ENCODE data around the gene ZSCAN10.
"Not testable (repeated sequence)": the region's sequence is repeated elsewhere in the genome, so short reads cannot be mapped to it uniquely, and the experiment has no call there.

The ZSCAN10 gene

DNA sequence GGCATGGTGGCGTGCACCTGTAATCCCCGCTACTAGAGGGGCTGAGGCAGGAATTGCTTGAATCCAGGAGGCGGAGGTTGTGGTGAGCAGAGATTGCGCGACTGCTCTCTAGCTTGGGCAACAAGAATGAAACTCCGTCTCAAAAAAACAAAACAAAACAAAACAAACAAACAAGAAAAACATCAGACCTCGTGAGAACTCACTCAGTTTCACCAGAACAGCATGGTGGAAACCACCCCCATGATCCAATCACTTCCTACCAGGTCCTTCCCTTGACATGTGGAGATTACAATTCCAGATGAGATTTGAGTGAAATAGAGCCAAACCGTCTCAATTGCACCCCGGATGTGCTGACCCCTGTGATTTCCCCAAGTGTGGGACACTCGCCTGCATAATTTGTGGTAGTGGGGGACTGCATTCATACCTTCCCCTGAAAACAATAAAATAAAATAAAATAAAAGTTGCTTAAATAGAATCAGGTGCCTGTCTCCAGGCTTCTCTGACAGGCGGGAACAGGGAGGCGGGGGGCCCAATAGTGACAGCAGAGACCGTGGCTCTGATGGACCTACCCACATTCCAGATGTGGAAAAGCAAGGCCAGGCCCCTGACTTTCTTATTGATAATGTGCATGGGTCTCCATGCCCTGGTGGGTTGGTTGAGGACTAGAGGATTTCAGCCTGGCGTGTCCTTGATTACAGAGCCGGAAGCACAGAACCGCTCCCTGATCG, 13.1 kb downstream of the ZSCAN10 start:
- DNase-seq (ENCODE audit: low spot score) = no peak

DNA sequence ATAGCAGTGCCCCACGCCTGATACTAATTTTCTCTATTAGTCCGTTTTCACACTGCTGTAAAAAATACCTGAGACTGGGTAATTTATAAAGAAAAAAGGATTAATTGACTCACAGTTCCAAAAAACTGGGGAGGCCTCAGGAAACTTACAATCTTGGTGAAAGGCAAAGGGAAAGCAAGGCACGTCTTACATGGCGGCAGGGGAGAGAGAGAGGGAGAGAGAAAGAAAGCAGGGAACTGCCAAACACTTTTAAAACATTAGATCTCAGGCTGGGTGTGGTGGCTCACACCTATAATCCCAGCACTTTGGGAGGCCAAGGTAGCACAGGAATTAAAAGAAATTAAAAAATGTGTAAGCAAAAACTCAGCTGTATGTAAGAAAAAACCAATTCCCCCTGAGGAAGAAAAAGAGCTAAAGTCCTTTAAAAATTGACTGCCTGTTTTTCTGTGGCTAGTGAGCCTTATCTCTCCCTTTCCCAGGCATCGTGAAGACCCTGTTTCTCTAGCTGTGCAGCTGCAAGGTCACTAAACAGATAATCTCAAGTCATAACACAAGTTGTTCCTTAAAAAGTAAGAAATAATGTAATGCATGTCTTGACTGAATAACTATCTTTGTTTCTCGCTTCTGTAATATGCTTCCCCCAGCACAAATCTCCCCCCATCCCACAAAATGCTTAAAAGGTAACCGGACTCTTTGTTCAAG, 14.0 kb downstream of the ZSCAN10 start:
- no peak for DNase-seq (ENCODE audit: low spot score)

DNA sequence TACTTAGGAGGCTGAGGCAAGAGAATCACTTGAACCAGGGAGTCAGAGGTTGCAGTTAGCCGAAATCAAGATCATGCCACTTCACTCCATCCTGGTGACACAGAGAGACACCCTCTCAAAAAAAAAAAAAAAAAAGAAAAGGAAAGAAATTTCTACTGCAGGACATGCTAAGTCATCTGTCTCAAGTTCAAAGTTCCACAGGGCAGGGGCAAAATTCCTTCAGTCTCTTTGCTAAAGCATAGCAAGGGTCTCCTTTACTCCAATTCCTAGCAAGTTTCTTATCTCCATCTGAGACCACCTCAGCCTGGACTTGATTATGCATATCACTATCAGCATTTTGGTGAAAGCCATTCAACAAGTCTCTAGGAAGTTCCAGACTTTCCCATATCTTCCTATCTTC, 14.6 kb downstream of the ZSCAN10 start:
- no peak for DNase-seq (ENCODE audit: low spot score)

DNA sequence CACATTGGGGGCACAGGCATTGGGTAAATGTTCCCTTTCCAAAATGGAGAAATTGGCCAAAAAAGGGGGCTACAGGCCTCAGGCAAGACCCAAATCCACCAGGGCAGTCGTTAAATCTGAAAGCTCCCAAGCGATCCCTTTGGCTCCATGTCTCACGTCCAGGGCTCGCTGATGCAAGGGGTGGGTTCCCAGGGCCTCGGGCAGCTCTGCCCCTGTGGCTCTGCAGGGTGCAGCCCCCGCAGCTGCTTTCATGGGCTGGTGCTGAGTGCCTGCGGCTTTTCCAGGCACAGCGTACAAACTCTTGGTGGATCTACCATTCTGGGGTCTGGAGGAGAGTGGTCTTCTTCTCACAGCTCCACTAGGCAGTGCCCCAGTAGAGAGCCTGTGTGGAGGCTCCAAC, 15.7 kb downstream of the ZSCAN10 start:
- DNase-seq (ENCODE audit: low spot score) = not testable (repeated sequence)

DNA sequence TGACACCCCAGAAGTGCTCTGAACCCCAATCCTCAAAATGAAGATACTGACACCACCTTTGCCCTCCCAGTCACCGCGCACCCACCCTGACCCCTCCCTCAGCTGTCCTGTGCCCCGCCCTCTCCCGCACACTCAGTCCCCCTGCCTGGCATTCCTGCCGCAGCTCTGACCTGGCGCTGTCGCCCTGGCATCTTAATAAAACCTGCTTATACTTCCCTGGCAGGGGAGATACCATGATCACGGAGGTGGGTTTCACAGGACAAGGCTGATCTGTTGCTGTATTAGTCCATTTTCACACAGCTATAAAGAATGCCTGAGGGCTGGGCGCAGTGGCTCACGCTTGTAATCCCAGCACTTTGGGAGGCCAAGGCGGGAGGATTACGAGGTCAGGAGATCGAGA, 17.1 kb downstream of the ZSCAN10 start:
- DNase-seq (ENCODE audit: low spot score) = not testable (repeated sequence)

DNA sequence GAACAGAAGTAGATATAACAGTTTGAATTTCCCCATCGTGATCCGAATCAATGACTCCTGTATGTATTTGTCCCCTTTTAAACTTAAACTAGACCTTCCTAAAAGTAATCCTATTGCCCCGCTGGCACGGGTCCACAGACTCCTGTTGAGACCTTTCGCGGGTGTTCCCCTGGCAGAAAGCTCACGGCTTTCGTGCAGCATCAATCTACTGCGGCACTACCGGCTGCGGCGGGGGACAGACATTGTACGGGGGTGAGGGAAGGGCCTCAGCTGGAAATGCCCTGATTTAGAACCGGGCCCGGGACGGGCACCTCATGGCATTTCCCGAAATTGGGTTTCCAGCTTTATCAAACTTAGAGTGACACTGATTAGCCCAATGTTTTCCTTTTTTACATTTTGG, 19.1 kb downstream of the ZSCAN10 start:
- DNase-seq (ENCODE audit: low spot score) = no peak

DNA sequence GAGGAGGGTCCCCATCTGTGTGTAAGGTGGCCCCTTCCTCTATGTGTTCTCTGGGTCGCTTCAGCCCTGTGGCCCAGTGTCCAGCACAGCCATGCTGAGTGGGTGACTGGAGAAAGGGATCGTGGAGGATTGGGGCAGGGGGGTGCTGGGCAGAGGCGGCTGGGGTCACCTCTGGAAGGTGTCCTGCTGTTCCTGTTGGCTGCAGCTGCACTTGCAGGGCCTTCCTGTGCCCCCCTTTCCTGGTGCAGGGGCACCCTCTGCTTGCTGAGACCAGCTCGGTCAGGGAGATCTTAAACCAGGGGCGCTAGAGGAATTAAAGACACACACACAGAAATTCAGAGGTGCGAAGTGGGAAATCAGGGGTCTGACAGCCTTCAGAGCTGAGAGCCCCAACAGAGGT, 22.5 kb downstream of the ZSCAN10 start:
- no peak for DNase-seq (ENCODE audit: low spot score)

DNA sequence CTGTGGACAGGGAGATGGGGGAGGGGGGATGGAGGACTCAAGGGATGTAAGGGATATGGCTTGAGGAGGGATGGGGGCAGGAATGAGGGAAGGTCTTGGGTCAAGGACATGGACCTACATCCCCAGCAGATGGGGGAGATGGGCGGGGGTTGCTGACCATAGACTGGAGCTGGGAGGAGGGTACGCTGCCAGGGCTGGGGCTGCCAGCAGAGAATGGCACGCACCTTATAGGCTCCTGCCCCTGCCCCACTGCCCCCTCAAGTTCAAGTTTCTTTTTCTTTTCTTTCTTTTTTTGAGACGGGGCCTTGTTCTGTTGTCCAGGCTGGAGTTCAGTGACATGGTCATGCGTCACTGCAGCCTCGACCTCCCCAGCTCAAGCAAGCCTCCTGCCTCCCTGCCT, 23.1 kb downstream of the ZSCAN10 start:
- DNase-seq (ENCODE audit: low spot score) = not testable (repeated sequence)

GRCh38 chr16:3075523-3075915, 23.6 kb downstream of the ZSCAN10 start:
- no peak for DNase-seq (ENCODE audit: low spot score)

- DNase-seq (ENCODE audit: low spot score) = no peak
Observed at GRCh38 chr16:3074860-3075522, 24.1 kb downstream of the ZSCAN10 start.

DNA sequence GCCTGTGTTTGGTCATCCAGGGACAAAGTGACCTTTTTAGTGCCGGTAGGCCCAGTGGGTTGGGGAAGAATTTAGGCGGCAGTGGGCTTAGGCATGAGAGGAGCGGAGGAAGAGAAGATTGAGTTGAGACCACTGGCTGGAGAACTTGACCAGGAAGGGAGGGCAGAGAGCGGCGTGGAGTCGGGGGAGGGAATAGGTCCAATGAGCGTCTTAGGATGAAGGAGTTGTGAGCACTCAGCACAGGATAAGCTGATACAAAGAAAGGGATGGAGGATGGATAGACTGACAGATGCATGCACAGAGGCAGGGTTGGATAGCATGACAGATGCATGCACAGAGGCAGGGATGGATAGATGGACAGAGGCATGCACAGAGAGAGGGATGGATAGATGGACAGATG, 25.6 kb downstream of the ZSCAN10 start:
- DNase-seq (ENCODE audit: low spot score) = no peak

DNA sequence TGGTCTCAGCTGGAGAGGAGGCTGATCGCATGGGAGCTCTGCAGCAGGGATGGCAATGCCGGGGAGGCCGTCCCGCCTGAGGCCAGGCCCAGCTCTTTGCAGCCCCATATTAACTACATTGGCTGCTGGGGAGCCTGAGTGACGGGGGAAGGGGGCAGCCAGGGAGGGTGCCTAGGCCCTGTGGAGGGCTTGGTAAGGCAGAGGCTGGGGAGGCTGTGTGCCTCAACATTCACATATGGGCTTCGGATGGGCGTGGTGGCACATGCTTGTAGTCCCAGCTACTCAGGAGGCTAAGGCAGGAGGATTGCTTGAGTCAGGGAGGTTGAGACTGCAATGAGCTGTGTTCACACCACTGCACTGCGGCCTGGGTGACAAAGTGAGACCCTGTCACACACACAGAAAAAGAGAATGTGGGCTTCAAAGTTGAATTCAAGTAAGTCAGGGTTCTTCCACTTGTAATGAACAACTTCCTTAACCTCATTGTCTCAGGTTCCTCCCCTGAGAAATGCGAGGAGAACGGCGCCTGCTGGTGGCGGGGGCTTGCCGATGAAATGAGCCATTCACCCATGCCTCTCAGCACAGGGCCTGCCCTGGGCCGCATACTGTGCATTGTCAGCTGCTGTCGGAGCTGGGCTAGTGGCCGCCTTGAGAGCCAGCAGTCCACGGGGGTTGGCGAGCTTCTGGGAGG, 26.4 kb downstream of the ZSCAN10 start:
- not testable (repeated sequence) for DNase-seq (ENCODE audit: low spot score)

DNA sequence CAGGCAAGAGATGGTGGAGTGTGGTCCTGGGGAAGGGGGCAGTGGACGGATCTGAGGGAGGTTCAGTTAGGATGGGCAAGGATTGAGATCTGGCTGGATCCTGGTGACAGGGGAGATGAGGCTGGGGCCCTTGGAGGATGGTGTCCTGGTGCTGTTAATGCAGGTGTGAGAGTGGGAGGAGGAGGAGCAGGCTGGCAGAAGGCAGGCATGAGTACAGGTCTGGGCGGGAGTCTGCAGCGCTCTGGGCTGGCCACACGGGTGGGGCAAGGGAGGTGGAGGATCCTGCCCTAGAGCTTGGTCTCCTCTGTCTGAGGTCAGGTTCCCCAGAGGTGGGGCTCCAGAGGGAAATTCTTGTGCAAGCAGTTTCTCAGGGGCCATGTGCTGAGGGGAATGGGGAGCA, 26.9 kb downstream of the ZSCAN10 start:
- DNase-seq (ENCODE audit: low spot score) = not testable (repeated sequence)

GRCh38 chr16:3071655-3072054, 27.4 kb downstream of the ZSCAN10 start:
- no peak for DNase-seq (ENCODE audit: low spot score)

DNA sequence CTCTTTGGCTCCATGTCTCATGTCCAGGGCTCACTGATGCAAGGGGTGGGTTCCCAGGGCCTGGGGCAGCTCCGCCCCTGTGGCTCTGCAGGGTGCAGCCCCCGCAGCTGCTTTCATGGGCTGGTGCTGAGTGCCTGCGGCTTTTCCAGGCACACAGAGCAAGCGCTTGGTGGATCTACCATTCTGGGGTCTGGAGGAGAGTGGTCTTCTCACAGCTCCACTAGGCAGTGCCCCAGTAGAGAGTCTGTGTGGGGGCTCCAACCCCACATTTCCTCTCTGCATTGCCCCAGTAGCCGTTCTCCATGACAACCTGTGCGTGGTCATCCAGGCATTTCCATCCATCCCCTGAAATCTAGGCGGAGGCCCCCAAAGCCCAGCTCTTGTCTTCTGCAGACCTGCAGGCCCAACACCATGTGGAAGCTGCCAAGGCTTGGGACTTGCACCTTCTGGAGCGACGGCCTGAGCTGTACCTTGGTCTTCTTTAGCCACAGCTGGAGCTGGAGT, 28.4 kb downstream of the ZSCAN10 start:
- DNase-seq (ENCODE audit: low spot score) = no peak

GRCh38 chr16:3069146-3069545, 29.9 kb downstream of the ZSCAN10 start:
- DNase-seq (ENCODE audit: low spot score) = not testable (repeated sequence)

- no peak for DNase-seq (ENCODE audit: low spot score)
Observed at GRCh38 chr16:3068487-3068886, 30.6 kb downstream of the ZSCAN10 start.

DNA sequence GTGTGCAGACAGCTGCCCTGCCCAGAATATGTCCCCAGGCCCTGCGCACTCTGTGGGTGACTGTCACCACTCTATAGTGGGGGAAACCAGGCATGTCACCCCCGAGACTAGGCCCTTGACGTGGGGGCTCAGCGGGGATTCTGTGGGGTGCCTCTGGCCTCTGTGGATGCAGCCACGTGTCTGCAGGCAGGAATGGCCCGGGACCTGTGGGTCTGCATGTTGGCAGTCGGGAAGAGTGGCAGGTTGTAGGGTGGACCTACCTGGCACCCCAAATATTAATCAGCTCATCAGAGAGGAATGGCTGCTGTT, 32.7 kb downstream of the ZSCAN10 start:
- DNase-seq (ENCODE audit: low spot score) = no peak

DNA sequence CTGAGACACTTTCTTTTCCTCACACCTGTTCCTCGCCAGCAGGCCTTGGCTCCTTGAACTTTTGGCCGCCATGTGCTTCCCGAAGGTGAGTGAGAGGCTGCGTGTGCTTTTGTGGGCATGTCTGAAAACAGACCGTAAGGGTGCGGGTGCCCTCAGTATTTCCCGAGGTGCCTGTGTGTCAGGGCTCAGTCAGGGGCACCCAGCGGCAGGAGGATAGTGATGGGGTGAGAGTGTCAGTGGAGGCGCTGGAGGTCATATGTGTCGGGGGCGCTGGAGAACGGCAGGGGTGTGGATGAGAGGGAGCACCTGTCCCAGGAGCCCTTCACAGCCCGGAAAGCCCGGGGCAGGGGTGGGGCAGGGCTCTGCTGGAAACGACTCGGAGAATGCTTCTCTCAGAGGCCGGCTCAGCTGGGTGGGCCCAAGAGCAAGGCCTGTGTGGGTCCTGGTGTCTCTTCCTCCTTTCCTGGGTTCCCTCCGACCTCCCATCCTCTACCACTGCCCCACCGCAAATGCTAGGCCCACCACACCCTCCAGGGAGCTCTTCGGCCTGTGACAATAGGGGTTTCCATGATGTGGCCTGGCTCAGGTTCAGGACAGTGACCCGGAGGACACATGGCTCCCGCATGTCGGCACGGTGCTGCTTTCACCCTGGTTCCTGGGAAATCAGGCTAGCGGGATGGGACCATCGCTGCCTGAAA, 33.2 kb downstream of the ZSCAN10 start:
- no peak for DNase-seq (ENCODE audit: low spot score)

GRCh38 chr16:3065069-3065741, 33.9 kb downstream of the ZSCAN10 start, which contains the start of gene IL32:
TSS of gene IL32 (plus strand) at chr16:3065640. CDS start at chr16:3065812, 172 bp downstream.
- DNase-seq (ENCODE audit: low spot score) = no peak
